HG03025 (cell line): ENCODE data around the gene SMIM26.
"Not testable (repeated sequence)": the region's sequence is repeated elsewhere in the genome, so short reads cannot be mapped to it uniquely, and the experiment has no call there.

Experiments used
- ATAC-seq: cut with Tn5 transposase; IDR thresholded peaks from one replicate; pipeline ENCODE4 v1.9.1; 2021; ENCODE audit warnings: mild to moderate bottlenecking, moderate library complexity; ENCODE audit not compliant: unreplicated experiment, low FRiP score

SMIM26 gene

GRCh38 chr20:18566892-18567738 is at the start of gene SMIM26:
Gene SMIM26, plus strand, starts transcription at chr20:18567432. Its CDS starts 47 bp downstream, at chr20:18567479.
- ATAC-seq = peak; percentile 99

- ATAC-seq = not testable (repeated sequence)
Observed at GRCh38 chr20:18522066-18522465, 45.2 kb upstream of the SMIM26 start.

GRCh38 chr20:18523066-18523465 is 44.2 kb upstream of the SMIM26 start:
- ATAC-seq = no peak

- no peak for ATAC-seq
Observed at GRCh38 chr20:18524646-18525045, 42.6 kb upstream of the SMIM26 start.

GRCh38 chr20:18526761-18527160 is 40.5 kb upstream of the SMIM26 start:
- ATAC-seq = not testable (repeated sequence)

- no peak for ATAC-seq
Observed at GRCh38 chr20:18527339-18527738, 39.9 kb upstream of the SMIM26 start.

GRCh38 chr20:18527836-18528235 is 39.4 kb upstream of the SMIM26 start:
- ATAC-seq = no peak

- ATAC-seq = no peak
Observed at GRCh38 chr20:18529041-18529440, 38.2 kb upstream of the SMIM26 start.

GRCh38 chr20:18532626-18533025 is 34.6 kb upstream of the SMIM26 start:
- no peak for ATAC-seq

GRCh38 chr20:18533491-18533890 is 33.7 kb upstream of the SMIM26 start:
- ATAC-seq = no peak

- ATAC-seq = no peak
Observed at GRCh38 chr20:18533978-18534644, 33.1 kb upstream of the SMIM26 start.

GRCh38 chr20:18537651-18538050 is 29.6 kb upstream of the SMIM26 start:
- ATAC-seq = no peak

GRCh38 chr20:18541741-18542140 is 25.5 kb upstream of the SMIM26 start:
- no peak for ATAC-seq

- no peak for ATAC-seq
Observed at GRCh38 chr20:18543216-18543615, 24.0 kb upstream of the SMIM26 start.

GRCh38 chr20:18543932-18544331 is 23.3 kb upstream of the SMIM26 start:
- ATAC-seq = no peak

- ATAC-seq = no peak
Observed at GRCh38 chr20:18545566-18545965, 21.7 kb upstream of the SMIM26 start.

- no peak for ATAC-seq
Observed at GRCh38 chr20:18548465-18548864, 18.8 kb upstream of the SMIM26 start.

- no peak for ATAC-seq
Observed at GRCh38 chr20:18553746-18554145, 13.5 kb upstream of the SMIM26 start.

GRCh38 chr20:18567739-18568091 is 483 bp downstream of the SMIM26 start:
- peak; percentile 22 for ATAC-seq

- ATAC-seq = no peak
Observed at GRCh38 chr20:18571009-18571408, 3.8 kb downstream of the SMIM26 start.

- ATAC-seq = no peak
Observed at GRCh38 chr20:18571578-18571977, 4.3 kb downstream of the SMIM26 start.

GRCh38 chr20:18577942-18578341 is 10.7 kb downstream of the SMIM26 start:
- no peak for ATAC-seq
